ENCODE measurements around the gene DCDC1. TPM values are rescaled to one million over a fixed set of nuclear protein-coding genes. Genes with fewer than 3 reads are reported as not detected.
A peak's percentile ranks its signal among the peaks of the same experiment; 100 is the strongest.

Gene DCDC1
- total and polyA plus RNA-seq, 9 of the 15 experiments (the other 6 are each of a cell fraction or from before 2014, with no cell fraction given): 0.05 to 0.18 (median 0.08) TPM; not detected in 3

DNA sequence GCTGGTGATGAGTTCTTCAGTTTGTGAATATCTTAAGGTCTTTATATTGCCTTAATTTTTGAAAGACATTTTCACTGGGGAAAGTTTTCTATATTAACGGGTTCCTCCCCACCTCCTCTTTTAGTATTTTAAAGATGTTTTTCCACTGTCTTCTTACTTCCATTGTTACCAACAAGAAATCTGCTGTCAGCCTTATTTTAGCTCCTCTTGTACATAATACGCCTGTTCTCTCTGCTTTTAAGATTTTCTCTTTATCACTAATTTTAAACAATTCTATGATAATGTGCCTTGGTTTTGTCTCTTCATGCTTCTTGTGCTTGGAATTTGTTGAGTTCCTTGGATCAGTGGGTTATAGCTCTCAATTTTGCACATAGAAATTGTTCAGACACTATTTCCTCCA lies 280.4 kb downstream of the DCDC1 start:
- BruUV-seq (replicated peaks): no TSS peak
- H2AFZ ChIP-seq (ENCODE audit: low read depth, low read length): no peak overlapping the region
- ATAC-seq (no peak), DNase-seq (ENCODE audit: extremely low read depth in 1 of 4, low spot score in 3 of 4) (no peak), FAIRE-seq (no peak)
- no peaks in the 10 kb centered on the region for H3K4me1 ChIP-seq (replicated peaks in 1 of 2; ENCODE audit: control insufficient read depth in 2 of 2, insufficient read depth in 2 of 2, low read length in 2 of 2)
- peaks cover 4% of the 10 kb centered on the region for H3K9me3 ChIP-seq (replicated peaks; ENCODE audit: control insufficient read depth, insufficient read depth, low read depth, low read length)
- H4K20me1 ChIP-seq (replicated peaks; ENCODE audit: control insufficient read depth, insufficient read depth, low read length): no peaks in the 10 kb centered on the region
- H3K4me2 ChIP-seq (ENCODE audit: insufficient read depth, low read length): no peak overlapping the region
- H3K9ac ChIP-seq (ENCODE audit: insufficient read depth in 1 of 2, low read depth in 2 of 2, low read length in 2 of 2): no peak overlapping the region
- H3K27me3 ChIP-seq (ENCODE audit: control insufficient read depth in 2 of 2, insufficient read depth in 2 of 2, low read length in 2 of 2): no peaks in the 10 kb centered on the region
- WGBS (ENCODE audit: insufficient coverage, low coverage, missing lambda C conversion rate): 9% methylated on average over 2 of the region's 2 CpGs
- H3K9me1 ChIP-seq (ENCODE audit: control insufficient read depth, insufficient read depth, low read length): no peaks in the 10 kb centered on the region
- in situ Hi-C loops (cut with MboI): no loop called here
- H3K4me3 ChIP-seq: no peak overlapping the region
- TF ChIP-seq ZNF165 (CRISPR knock-in tag; IDR thresholded peaks at IDR 0.05; ENCODE audit: borderline replicate concordance) (no peak), CBX5 (IDR thresholded peaks at IDR 0.05; ENCODE audit: borderline replicate concordance, low read depth) (0 out of 2 replicates have a peak, but pooled peaks have one; percentile 23), HNRNPUL1 (IDR thresholded peaks at IDR 0.05; ENCODE audit: low read length) (no peak), TRIM28 (IDR thresholded peaks at IDR 0.05) (0 out of 2 replicates have a peak, but pooled peaks have one; percentile 32)
- no peaks in the 10 kb centered on the region for H3K36me3 ChIP-seq (ENCODE audit: control insufficient read depth, insufficient read depth, low read length)
- intact Hi-C loops (cut with micrococcal nuclease): no loop called here
- no peak overlapping the region for H3K27ac ChIP-seq (ENCODE audit: extremely low read depth, low read depth, low read length)
- POLR2A ChIA-PET: no interaction called here
- CTCF ChIA-PET (ENCODE audit: low intra/inter-chr PET ratio): no interaction called here
- no peaks in the 10 kb centered on the region for H3K79me2 ChIP-seq (ENCODE audit: control insufficient read depth, insufficient read depth, low read length)

DNA sequence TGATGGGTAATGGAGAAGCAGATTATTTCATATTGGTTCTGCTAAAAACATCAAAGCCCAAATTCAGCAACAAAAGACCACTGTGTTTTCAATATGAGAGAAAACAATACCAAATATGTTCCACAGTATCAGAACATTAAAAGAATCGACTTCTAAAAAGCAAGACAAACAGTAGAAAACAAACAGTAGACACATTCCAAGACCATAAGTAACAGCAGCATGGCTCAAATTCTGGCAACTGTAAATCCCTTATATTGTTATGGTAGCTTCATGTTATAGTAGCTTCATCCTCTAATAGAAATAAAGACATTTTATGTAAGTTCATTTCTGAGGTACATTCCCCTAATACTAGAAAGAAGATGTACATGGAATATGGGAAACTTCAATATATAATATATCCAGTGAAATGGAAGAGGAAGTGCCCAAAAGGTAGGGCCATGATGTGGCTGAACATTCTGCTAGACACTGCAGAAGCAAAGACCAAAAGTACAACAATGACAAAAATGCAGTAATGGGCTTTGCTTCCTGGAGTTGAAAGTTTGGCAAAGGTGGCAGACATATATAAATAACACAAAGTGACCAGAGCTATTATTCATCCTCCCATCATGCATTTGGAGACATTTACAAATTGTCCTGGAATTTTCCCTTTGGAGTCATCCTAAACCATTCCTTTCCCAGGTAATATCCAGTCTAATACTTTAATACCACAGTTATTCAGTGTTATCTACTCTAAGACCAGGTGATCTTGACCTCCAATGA lies 299.9 kb downstream of the DCDC1 start:
- CTCF ChIA-PET (ENCODE audit: low intra/inter-chr PET ratio): no interaction called here
- ATAC-seq (no peak), DNase-seq (ENCODE audit: extremely low read depth in 1 of 4, low spot score in 3 of 4) (no peak), FAIRE-seq (no peak)
- no peaks in the 10 kb centered on the region; the same call in 1 of the 2 replicates for H3K9me3 ChIP-seq (replicated peaks; ENCODE audit: control insufficient read depth, insufficient read depth, low read depth, low read length)
- H3K27me3 ChIP-seq (ENCODE audit: control insufficient read depth in 2 of 2, insufficient read depth in 2 of 2, low read length in 2 of 2): no peaks in the 10 kb centered on the region
- H3K79me2 ChIP-seq (ENCODE audit: control insufficient read depth, insufficient read depth, low read length): no peaks in the 10 kb centered on the region
- POLR2A ChIA-PET: no interaction called here
- intact Hi-C loops (cut with micrococcal nuclease): no loop called here
- H3K9ac ChIP-seq (ENCODE audit: insufficient read depth in 1 of 2, low read depth in 2 of 2, low read length in 2 of 2): no peak overlapping the region
- 0% methylated on average over 1 of the region's 1 CpG for WGBS (ENCODE audit: insufficient coverage, low coverage, missing lambda C conversion rate)
- H3K4me3 ChIP-seq: no peak overlapping the region
- BruUV-seq (replicated peaks): no TSS peak
- H2AFZ ChIP-seq (ENCODE audit: low read depth, low read length): no peak overlapping the region
- H3K36me3 ChIP-seq (ENCODE audit: control insufficient read depth, insufficient read depth, low read length): no peaks in the 10 kb centered on the region
- no peaks in the 10 kb centered on the region for H3K4me1 ChIP-seq (replicated peaks in 1 of 2; ENCODE audit: control insufficient read depth in 2 of 2, insufficient read depth in 2 of 2, low read length in 2 of 2)
- in situ Hi-C loops (cut with MboI): no loop called here
- H3K27ac ChIP-seq (ENCODE audit: extremely low read depth, low read depth, low read length): no peak overlapping the region
- H4K20me1 ChIP-seq (replicated peaks; ENCODE audit: control insufficient read depth, insufficient read depth, low read length): no peaks in the 10 kb centered on the region
- no peak overlapping the region for H3K4me2 ChIP-seq (ENCODE audit: insufficient read depth, low read length)
- H3K9me1 ChIP-seq (ENCODE audit: control insufficient read depth, insufficient read depth, low read length): no peaks in the 10 kb centered on the region
- no peak for TF ChIP-seq FIP1L1 (IDR thresholded peaks at IDR 0.05; ENCODE audit: low read depth, low read length, poor library complexity, severe bottlenecking)
- TF ChIP-seq, protein P1, sequence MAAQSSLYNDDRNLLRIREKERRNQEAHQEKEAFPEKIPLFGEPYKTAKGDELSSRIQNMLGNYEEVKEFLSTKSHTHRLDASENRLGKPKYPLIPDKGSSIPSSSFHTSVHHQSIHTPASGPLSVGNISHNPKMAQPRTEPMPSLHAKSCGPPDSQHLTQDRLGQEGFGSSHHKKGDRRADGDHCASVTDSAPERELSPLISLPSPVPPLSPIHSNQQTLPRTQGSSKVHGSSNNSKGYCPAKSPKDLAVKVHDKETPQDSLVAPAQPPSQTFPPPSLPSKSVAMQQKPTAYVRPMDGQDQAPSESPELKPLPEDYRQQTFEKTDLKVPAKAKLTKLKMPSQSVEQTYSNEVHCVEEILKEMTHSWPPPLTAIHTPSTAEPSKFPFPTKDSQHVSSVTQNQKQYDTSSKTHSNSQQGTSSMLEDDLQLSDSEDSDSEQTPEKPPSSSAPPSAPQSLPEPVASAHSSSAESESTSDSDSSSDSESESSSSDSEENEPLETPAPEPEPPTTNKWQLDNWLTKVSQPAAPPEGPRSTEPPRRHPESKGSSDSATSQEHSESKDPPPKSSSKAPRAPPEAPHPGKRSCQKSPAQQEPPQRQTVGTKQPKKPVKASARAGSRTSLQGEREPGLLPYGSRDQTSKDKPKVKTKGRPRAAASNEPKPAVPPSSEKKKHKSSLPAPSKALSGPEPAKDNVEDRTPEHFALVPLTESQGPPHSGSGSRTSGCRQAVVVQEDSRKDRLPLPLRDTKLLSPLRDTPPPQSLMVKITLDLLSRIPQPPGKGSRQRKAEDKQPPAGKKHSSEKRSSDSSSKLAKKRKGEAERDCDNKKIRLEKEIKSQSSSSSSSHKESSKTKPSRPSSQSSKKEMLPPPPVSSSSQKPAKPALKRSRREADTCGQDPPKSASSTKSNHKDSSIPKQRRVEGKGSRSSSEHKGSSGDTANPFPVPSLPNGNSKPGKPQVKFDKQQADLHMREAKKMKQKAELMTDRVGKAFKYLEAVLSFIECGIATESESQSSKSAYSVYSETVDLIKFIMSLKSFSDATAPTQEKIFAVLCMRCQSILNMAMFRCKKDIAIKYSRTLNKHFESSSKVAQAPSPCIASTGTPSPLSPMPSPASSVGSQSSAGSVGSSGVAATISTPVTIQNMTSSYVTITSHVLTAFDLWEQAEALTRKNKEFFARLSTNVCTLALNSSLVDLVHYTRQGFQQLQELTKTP (IDR thresholded peaks at IDR 0.05; ENCODE audit: low read depth in 1 of 2, partially characterized antibody in 2 of 2): no peak
- TF ChIP-seq, protein P2, sequence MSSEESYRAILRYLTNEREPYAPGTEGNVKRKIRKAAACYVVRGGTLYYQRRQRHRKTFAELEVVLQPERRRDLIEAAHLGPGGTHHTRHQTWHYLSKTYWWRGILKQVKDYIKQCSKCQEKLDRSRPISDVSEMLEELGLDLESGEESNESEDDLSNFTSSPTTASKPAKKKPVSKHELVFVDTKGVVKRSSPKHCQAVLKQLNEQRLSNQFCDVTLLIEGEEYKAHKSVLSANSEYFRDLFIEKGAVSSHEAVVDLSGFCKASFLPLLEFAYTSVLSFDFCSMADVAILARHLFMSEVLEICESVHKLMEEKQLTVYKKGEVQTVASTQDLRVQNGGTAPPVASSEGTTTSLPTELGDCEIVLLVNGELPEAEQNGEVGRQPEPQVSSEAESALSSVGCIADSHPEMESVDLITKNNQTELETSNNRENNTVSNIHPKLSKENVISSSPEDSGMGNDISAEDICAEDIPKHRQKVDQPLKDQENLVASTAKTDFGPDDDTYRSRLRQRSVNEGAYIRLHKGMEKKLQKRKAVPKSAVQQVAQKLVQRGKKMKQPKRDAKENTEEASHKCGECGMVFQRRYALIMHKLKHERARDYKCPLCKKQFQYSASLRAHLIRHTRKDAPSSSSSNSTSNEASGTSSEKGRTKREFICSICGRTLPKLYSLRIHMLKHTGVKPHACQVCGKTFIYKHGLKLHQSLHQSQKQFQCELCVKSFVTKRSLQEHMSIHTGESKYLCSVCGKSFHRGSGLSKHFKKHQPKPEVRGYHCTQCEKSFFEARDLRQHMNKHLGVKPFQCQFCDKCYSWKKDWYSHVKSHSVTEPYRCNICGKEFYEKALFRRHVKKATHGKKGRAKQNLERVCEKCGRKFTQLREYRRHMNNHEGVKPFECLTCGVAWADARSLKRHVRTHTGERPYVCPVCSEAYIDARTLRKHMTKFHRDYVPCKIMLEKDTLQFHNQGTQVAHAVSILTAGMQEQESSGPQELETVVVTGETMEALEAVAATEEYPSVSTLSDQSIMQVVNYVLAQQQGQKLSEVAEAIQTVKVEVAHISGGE (CRISPR knock-in tag; IDR thresholded peaks at IDR 0.05): no peak

Data from K562 (cell line).